Suprapubic skin (tissue), 4 donors: ENCODE data around the gene AP3B1. TPM values are rescaled to one million over a fixed set of nuclear protein-coding genes. Genes with fewer than 3 reads are reported as not detected.

Experiments
- DNase-seq, 2 donors: peaks; one replicate each; pipeline ENCODE4 v3.0.0-alpha.2; 2019; ENCODE audit warnings: low spot score in 2 of 2
- H3K27ac ChIP-seq: fragments of 200-600 bp; sonication (generic); one replicate; pipeline ENCODE4 v1.5.1; 2019
- H3K27me3 ChIP-seq: fragments of 200-600 bp; sonication (generic); one replicate; pipeline ENCODE4 v1.5.1; 2019
- H3K36me3 ChIP-seq: fragments of 200-600 bp; sonication (generic); one replicate; pipeline ENCODE4 v1.5.1; 2019
- H3K4me1 ChIP-seq: fragments of 200-600 bp; sonication (generic); one replicate; pipeline ENCODE4 v1.5.1; 2019
- H3K4me3 ChIP-seq: fragments of 200-600 bp; sonication (generic); one replicate; pipeline ENCODE4 v1.5.1; 2019; ENCODE audit warnings: mild to moderate bottlenecking
- H3K9me3 ChIP-seq: fragments of 200-600 bp; sonication (generic); one replicate; pipeline ENCODE4 v1.5.1; 2019
- CTCF ChIP-seq, 2 donors: fragments of 200-600 bp in 1 of 2; fragments of 450-650 bp in 1 of 2; sonication (generic) in 1 of 2; IDR thresholded peaks; one replicate each; pipeline ENCODE4 v1.5.1; 2016 to 2019; ENCODE audit warnings: antibody characterized with exemption in 2 of 2, mild to moderate bottlenecking in 1 of 2, moderate library complexity in 1 of 2
- EP300 ChIP-seq: sonication (generic); formaldehyde crosslinking; IDR thresholded peaks from one replicate; pipeline ENCODE4 v1.6.1; 2017; ENCODE audit warnings: antibody characterized with exemption
- POLR2A ChIP-seq, 2 donors: fragments of 450-650 bp; IDR thresholded peaks; one replicate each; pipeline ENCODE4 v1.6.1; 2017; ENCODE audit warnings: antibody characterized with exemption in 2 of 2, mild to moderate bottlenecking in 2 of 2, moderate library complexity in 2 of 2
- POLR2AphosphoS5 ChIP-seq, 3 donors: sonication (generic); formaldehyde crosslinking; IDR thresholded peaks; one replicate each; pipeline ENCODE4 v1.6.1; 2017; ENCODE audit warnings: antibody characterized with exemption in 3 of 3
- WGBS: methylation state at CpG from one replicate; pipeline ENCODE4 v1.1.5; 2018; 5-methylcytosine and 5-hydroxymethylcytosine counted together
- total RNA-seq, 4 donors: library from RNA; depleted of rRNA; stranded (reverse); fragments of >200 nt; gene quantifications; one replicate each; pipeline ENCODE4 v1.1.0, GENCODE V29; 2016

AP3B1 gene
- total RNA-seq, 4 donors from 2014 or later: 32.2 to 44.0 (median 33.1) TPM

- Histone ChIP-seq H3K27me3 (no peaks in the 10 kb centered on the region), H3K9me3 (no peaks in the 10 kb centered on the region), H3K36me3 (no peaks in the 10 kb centered on the region), H3K27ac (no peak overlapping the region), H3K4me3 (no peak overlapping the region), H3K4me1 (peaks cover 2% of the 10 kb centered on the region)
- TF ChIP-seq CTCF (IDR thresholded peaks at IDR 0.05): no peak
- no peak for TF ChIP-seq POLR2A (IDR thresholded peaks at IDR 0.05)
- no peak for TF ChIP-seq POLR2AphosphoS5 (IDR thresholded peaks at IDR 0.05)
- TF ChIP-seq EP300: no peak
- 81% methylated on average over 1 of the region's 1 CpG for WGBS
- no peak for DNase-seq
These were observed 21.1 kb downstream of the AP3B1 start for GRCh38 chr5:78273436-78273835.

- no peaks in the 10 kb centered on the region for H3K9me3 ChIP-seq
- H3K27ac ChIP-seq: no peak overlapping the region
- 90% methylated on average over 4 of the region's 4 CpGs for WGBS
- H3K27me3 ChIP-seq: no peaks in the 10 kb centered on the region
- peaks cover 2% of the 10 kb centered on the region for H3K4me1 ChIP-seq
- no peak overlapping the region for H3K4me3 ChIP-seq
- TF ChIP-seq POLR2A (IDR thresholded peaks at IDR 0.05): no peak
- no peak for TF ChIP-seq CTCF (IDR thresholded peaks at IDR 0.05)
- no peak for TF ChIP-seq POLR2AphosphoS5 (IDR thresholded peaks at IDR 0.05)
- no peak for TF ChIP-seq EP300
- H3K36me3 ChIP-seq: no peaks in the 10 kb centered on the region
- no peak for DNase-seq
These were observed 22.7 kb downstream of the AP3B1 start for GRCh38 chr5:78271766-78272165.

- TF ChIP-seq CTCF (IDR thresholded peaks at IDR 0.05): no peak
- TF ChIP-seq EP300: no peak
- no peak for TF ChIP-seq POLR2A (IDR thresholded peaks at IDR 0.05)
- TF ChIP-seq POLR2AphosphoS5 (IDR thresholded peaks at IDR 0.05): no peak
- Histone ChIP-seq H3K4me1 (peaks cover 2% of the 10 kb centered on the region), H3K27me3 (no peaks in the 10 kb centered on the region), H3K36me3 (peaks cover 19% of the 10 kb centered on the region), H3K27ac (no peak overlapping the region), H3K9me3 (no peaks in the 10 kb centered on the region), H3K4me3 (no peak overlapping the region)
- DNase-seq: no peak
These were observed 25.3 kb downstream of the AP3B1 start for GRCh38 chr5:78269088-78269703.

GRCh38 chr5:78268356-78268755 lies 26.1 kb downstream of the AP3B1 start:
- H3K4me1 ChIP-seq: peaks cover 2% of the 10 kb centered on the region
- WGBS: 64% methylated on average over 2 of the region's 2 CpGs
- no peak for DNase-seq
- H3K4me3 ChIP-seq: no peak overlapping the region
- H3K27ac ChIP-seq: no peak overlapping the region
- peaks cover 27% of the 10 kb centered on the region for H3K36me3 ChIP-seq
- no peaks in the 10 kb centered on the region for H3K9me3 ChIP-seq
- no peak for TF ChIP-seq EP300
- TF ChIP-seq CTCF (IDR thresholded peaks at IDR 0.05): no peak
- no peak for TF ChIP-seq POLR2AphosphoS5 (IDR thresholded peaks at IDR 0.05)
- no peaks in the 10 kb centered on the region for H3K27me3 ChIP-seq

GRCh38 chr5:78265163-78265562 lies 29.3 kb downstream of the AP3B1 start:
- Histone ChIP-seq H3K36me3 (peaks cover 38% of the 10 kb centered on the region), H3K9me3 (no peaks in the 10 kb centered on the region), H3K27ac (no peak overlapping the region), H3K27me3 (no peaks in the 10 kb centered on the region), H3K4me3 (no peak overlapping the region), H3K4me1 (no peaks in the 10 kb centered on the region)
- WGBS: 98% methylated on average over 2 of the region's 2 CpGs
- TF ChIP-seq EP300 (no peak), POLR2A (IDR thresholded peaks at IDR 0.05) (no peak), POLR2AphosphoS5 (IDR thresholded peaks at IDR 0.05) (no peak), CTCF (IDR thresholded peaks at IDR 0.05) (no peak)
- no peak for DNase-seq
